Adrenal gland (tissue), 5 donors: Measurements from ENCODE around the gene FYB1.

ENCODE experiments used
- CTCF ChIP-seq, 6 experiments: fragments of 450-650 bp in 4 of 6; fragments of 200-600 bp in 2 of 6; sonication (generic) in 1 of 6; IDR thresholded peaks; 1 replicate in 5 of 6; 2 replicates in 1 of 6; pipeline versions ENCODE4 v1.5.1 to v1.8.0; 2016 to 2021; ENCODE audit warnings: antibody characterized with exemption in 6 of 6, mild to moderate bottlenecking in 2 of 6, moderate library complexity in 1 of 6
- POLR2A ChIP-seq, 2 donors: fragments of 450-650 bp; IDR thresholded peaks; one replicate each; pipeline ENCODE4 v1.6.1; 2017; ENCODE audit warnings: antibody characterized with exemption in 2 of 2, mild to moderate bottlenecking in 2 of 2, moderate library complexity in 1 of 2
- donor health status: DM: no; HTN: no; CAD: no.

DNA sequence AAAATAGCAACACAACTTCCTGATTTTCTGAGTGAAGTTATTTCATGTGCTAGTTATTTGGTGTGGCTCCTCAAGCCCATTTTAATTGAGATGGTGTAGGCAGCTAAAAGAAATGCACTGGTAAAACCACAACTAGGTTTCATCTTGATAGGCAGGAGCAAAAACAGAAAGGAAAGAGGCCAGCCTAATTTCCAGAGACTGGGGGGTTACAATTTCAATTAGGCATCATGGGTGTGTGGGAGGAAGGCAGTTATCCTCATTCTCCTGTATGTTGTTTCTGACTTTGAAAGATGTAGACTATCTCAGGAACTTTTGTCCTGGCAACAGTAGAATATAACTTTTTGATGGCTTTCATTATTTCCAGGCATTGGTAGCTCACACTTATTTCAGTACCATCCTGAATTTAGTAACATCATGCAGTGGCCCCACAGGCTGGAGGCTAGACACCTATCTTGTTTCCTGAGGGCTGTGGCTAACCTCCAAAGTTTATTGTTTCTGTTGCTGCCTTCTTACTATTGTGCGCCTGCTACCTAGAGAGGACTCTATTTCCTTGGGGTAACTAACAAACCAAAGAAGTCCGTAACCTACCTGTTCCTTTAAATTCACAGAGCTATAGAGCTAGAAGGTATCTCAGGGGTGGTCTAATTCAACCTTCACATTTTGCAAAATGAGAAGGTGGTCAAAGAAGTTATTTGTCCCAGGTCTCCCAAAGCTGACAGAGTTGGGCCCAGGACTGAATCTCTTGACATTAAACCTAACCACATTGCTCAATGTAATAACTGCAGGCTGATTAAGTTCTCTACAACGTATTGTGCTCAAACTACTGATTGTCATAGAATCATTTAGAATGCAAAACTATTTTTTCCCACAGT is 42.4 kb downstream of the FYB1 start:
- no peak for TF ChIP-seq CTCF (IDR thresholded peaks at IDR 0.05)
- no peak for TF ChIP-seq POLR2A (IDR thresholded peaks at IDR 0.05)
